ENCODE data around the gene EFCAB7. TPM values are rescaled to one million over a fixed set of nuclear protein-coding genes. Genes with fewer than 3 reads are reported as not detected.
A peak's percentile ranks its signal among the peaks of the same experiment; 100 is the strongest.

Gene EFCAB7
- total and polyA plus RNA-seq, 2 of the 13 experiments (the other 11 are each of a cell fraction or from before 2014, with no cell fraction given): 1.7 to 5.4 TPM

GRCh38 chr1:63600248-63600647 lies 76.9 kb downstream of the EFCAB7 start:
- Histone ChIP-seq H3K27me3 (ENCODE audit: control insufficient read depth in 1 of 2, insufficient read depth in 2 of 2, low read length in 2 of 2) (no peaks in the 10 kb centered on the region), H3K9me3 (ENCODE audit: low read length) (no peaks in the 10 kb centered on the region), H3K36me3 (replicated peaks in 1 of 2; ENCODE audit: control insufficient read depth in 1 of 2, insufficient read depth in 2 of 2, low read length in 2 of 2) (peaks cover 2 to 29% of the 10 kb centered on the region in 2 experiments; a peak in 3 of 5 replicates), H3K4me1 (ENCODE audit: insufficient read depth, low read length) (peaks cover 84% of the 10 kb centered on the region), H2AFZ (ENCODE audit: low read length) (no peak overlapping the region), H4K20me1 (ENCODE audit: insufficient read depth, low read length) (no peaks in the 10 kb centered on the region; the same call in 1 of the 2 replicates), H3K9ac (ENCODE audit: insufficient read depth, low read depth, low read length) (no peak overlapping the region), H3K27ac (ENCODE audit: extremely low read length, insufficient read depth, low read length) (peak overlapping the region; percentile 42), H3K4me2 (ENCODE audit: low read depth, low read length) (no peak overlapping the region; the same call in 1 of the 2 replicates), H3K79me2 (ENCODE audit: insufficient read depth, low read length) (peaks cover 80% of the 10 kb centered on the region), H3K4me3 (replicated peaks in 1 of 3; ENCODE audit: insufficient read depth in 1 of 3, low read depth in 2 of 3, low read length in 3 of 3) (no peak overlapping the region)
- intact Hi-C loops (cut with micrococcal nuclease; ENCODE audit: unreplicated experiment) (no loop called here), in situ Hi-C loops (cut with HindIII; ENCODE audit: extremely low pct_ligation_motif_present, low pct_unique_long_range_greater_than_20kb) (loop anchor here (25.0 kb wide), 1 partner anchor 312 kb away; no protein-coding TSS in a partner anchor)
- BruUV-seq (replicated peaks): no TSS peak
- FAIRE-seq: no peak
- peak; percentile 52; the same call in 1 of the 3 replicates for ATAC-seq
- CTCF ChIA-PET (ENCODE audit: low intra/inter-chr PET ratio, low total read pairs): no interaction called here
- POLR2A ChIA-PET: no interaction called here
- WGBS (ENCODE audit: low lambda C conversion rate): 16% methylated on average over 5 of the region's 5 CpGs
- peak; percentile 21 for DNase-seq (ENCODE audit: low spot score)
- TF ChIP-seq ZNF274 (CRISPR knock-in tag; IDR thresholded peaks at IDR 0.05) (no peak), SETDB1 (CRISPR knock-in tag; IDR thresholded peaks at IDR 0.05; ENCODE audit: borderline replicate concordance) (no peak), FOXP4 (CRISPR knock-in tag; IDR thresholded peaks at IDR 0.05) (0 out of 2 replicates have a peak, but pooled peaks have one; percentile 29), DPF2 (CRISPR knock-in tag; IDR thresholded peaks at IDR 0.05; ENCODE audit: borderline replicate concordance, low read depth) (no peak), TIGD3 (CRISPR knock-in tag; IDR thresholded peaks at IDR 0.05; ENCODE audit: borderline replicate concordance) (no peak), EP300 (IDR thresholded peaks at IDR 0.05; ENCODE audit: low read depth in 2 of 2, low read length in 2 of 2) (no peak), EP300 (CRISPR knock-in tag; IDR thresholded peaks at IDR 0.05; ENCODE audit: borderline replicate concordance) (no peak), FOXP1 (IDR thresholded peaks at IDR 0.05) (no peak), FOXP1 (CRISPR knock-in tag; IDR thresholded peaks at IDR 0.05) (peak; percentile 46), NR3C1 (CRISPR knock-in tag; IDR thresholded peaks at IDR 0.05) (no peak), ZXDC (CRISPR knock-in tag; IDR thresholded peaks at IDR 0.05) (no peak), JUNB (CRISPR knock-in tag; IDR thresholded peaks at IDR 0.05; ENCODE audit: borderline replicate concordance) (peak; percentile 46; the same call in 1 of the 2 replicates), ZNF558 (CRISPR knock-in tag; IDR thresholded peaks at IDR 0.05; ENCODE audit: borderline replicate concordance) (no peak), SKI (IDR thresholded peaks at IDR 0.05; ENCODE audit: partially characterized antibody) (no peak), ZNF614 (CRISPR knock-in tag; IDR thresholded peaks at IDR 0.05; ENCODE audit: borderline replicate concordance) (no peak), JUN (CRISPR knock-in tag; IDR thresholded peaks at IDR 0.05) (0 out of 2 replicates have a peak, but pooled peaks have one; percentile 35), SOX13 (IDR thresholded peaks at IDR 0.05) (no peak), SOX13 (CRISPR knock-in tag; conservative IDR thresholded peaks at IDR 0.05 in 1 of 2, IDR thresholded peaks at IDR 0.05 in 1 of 2) (peak in 1 of 2 experiments; percentile 16; a peak in 1 of 4 replicates), MTF1 (CRISPR knock-in tag; IDR thresholded peaks at IDR 0.05) (no peak), ZBTB20 (CRISPR knock-in tag; IDR thresholded peaks at IDR 0.05; ENCODE audit: borderline replicate concordance, low read depth) (no peak), FOSL1 (CRISPR knock-in tag; IDR thresholded peaks at IDR 0.05; ENCODE audit: borderline replicate concordance) (peak; percentile 74)
